Measurements from ENCODE around the gene NOTUM. TPM values are rescaled to one million over a fixed set of nuclear protein-coding genes. Genes with fewer than 3 reads are reported as not detected.
"Not testable (repeated sequence)": the region's sequence is repeated elsewhere in the genome, so short reads cannot be mapped to it uniquely, and the experiment has no call there.

Gene NOTUM
- total RNA-seq, 1 donor from 2014 or later = 1.7 TPM

- Histone ChIP-seq H3K27ac (ENCODE audit: low read depth, low read length) (no peak overlapping the region), H3K4me1 (ENCODE audit: insufficient read depth, low read length) (peaks cover 18% of the 10 kb centered on the region), H3K4me3 (ENCODE audit: insufficient read depth, low read depth, low read length) (no peak overlapping the region), H3K4me2 (ENCODE audit: low read length) (no peak overlapping the region), H3K27me3 (ENCODE audit: insufficient read depth, low read length) (no peaks in the 10 kb centered on the region), H3K79me2 (ENCODE audit: insufficient read depth, low read length) (peaks cover 87% of the 10 kb centered on the region), H3K9ac (ENCODE audit: low read length) (no peak overlapping the region), H2AFZ (ENCODE audit: low read depth, low read length) (no peak overlapping the region), H3K36me3 (ENCODE audit: insufficient read depth, low read length) (peaks cover 12% of the 10 kb centered on the region), H4K20me1 (ENCODE audit: insufficient read depth, low read length) (peaks cover 80% of the 10 kb centered on the region), H3K9me3 (ENCODE audit: insufficient read depth, low read depth, low read length) (no peaks in the 10 kb centered on the region)
- peaks cover 13% of the 10 kb centered on the region for H3K4me1 Mint-ChIP-seq (ENCODE audit: low read depth, unreplicated experiment)
- DNase-seq (ENCODE audit: low read depth) = no peak
- peaks cover 16% of the 10 kb centered on the region for H3K36me3 Mint-ChIP-seq (ENCODE audit: low read depth, unreplicated experiment)
- H3K27me3 Mint-ChIP-seq (ENCODE audit: low read depth, unreplicated experiment) = no peaks in the 10 kb centered on the region
- no peaks in the 10 kb centered on the region for H3K9me3 Mint-ChIP-seq (ENCODE audit: unreplicated experiment)
- peak overlapping the region; percentile 53 for H3K27ac Mint-ChIP-seq (ENCODE audit: unreplicated experiment)
- peak overlapping the region; percentile 87 for H3K4me3 Mint-ChIP-seq (ENCODE audit: unreplicated experiment)
- no peak for FAIRE-seq
- TF ChIP-seq CTCF (IDR thresholded peaks at IDR 0.05; ENCODE audit: insufficient read depth, low read depth, low read length) (no peak), EZH2 (IDR thresholded peaks at IDR 0.05; ENCODE audit: insufficient read depth, low read length) (no peak)
These were observed 42.0 kb downstream of the NOTUM start for GRCh38 chr17:81918832-81919545.

GRCh38 chr17:81918333-81918669 lies 42.7 kb downstream of the NOTUM start:
- not testable (repeated sequence) for H3K4me3 ChIP-seq (ENCODE audit: insufficient read depth, low read depth, low read length); DNase-seq (ENCODE audit: low read depth); H3K27me3 Mint-ChIP-seq (ENCODE audit: low read depth, unreplicated experiment); H3K9me3 Mint-ChIP-seq (ENCODE audit: unreplicated experiment); H3K27me3 ChIP-seq (ENCODE audit: insufficient read depth, low read length); H3K9ac ChIP-seq (ENCODE audit: low read length); H2AFZ ChIP-seq (ENCODE audit: low read depth, low read length); FAIRE-seq; H3K27ac ChIP-seq (ENCODE audit: low read depth, low read length); H3K9me3 ChIP-seq (ENCODE audit: insufficient read depth, low read depth, low read length)
- peak overlapping the region; percentile 87 for H3K4me3 Mint-ChIP-seq (ENCODE audit: unreplicated experiment)
- Histone ChIP-seq H4K20me1 (ENCODE audit: insufficient read depth, low read length) (peaks cover 81% of the 10 kb centered on the region), H3K79me2 (ENCODE audit: insufficient read depth, low read length) (peaks cover 80% of the 10 kb centered on the region), H3K4me2 (ENCODE audit: low read length) (peak overlapping the region; percentile 85), H3K4me1 (ENCODE audit: insufficient read depth, low read length) (peaks cover 12% of the 10 kb centered on the region), H3K36me3 (ENCODE audit: insufficient read depth, low read length) (peaks cover 12% of the 10 kb centered on the region)
- peak overlapping the region; percentile 34 for H3K27ac Mint-ChIP-seq (ENCODE audit: unreplicated experiment)
- H3K4me1 Mint-ChIP-seq (ENCODE audit: low read depth, unreplicated experiment) = peaks cover 13% of the 10 kb centered on the region
- H3K36me3 Mint-ChIP-seq (ENCODE audit: low read depth, unreplicated experiment) = peaks cover 17% of the 10 kb centered on the region

- Histone ChIP-seq H2AFZ (ENCODE audit: low read depth, low read length) (no peak within 1 kb of the TSS), H3K4me1 (ENCODE audit: insufficient read depth, low read length) (peaks cover 8% of the 10 kb centered on the region), H3K4me2 (ENCODE audit: low read length) (peak within 1 kb of the TSS; percentile 85), H4K20me1 (ENCODE audit: insufficient read depth, low read length) (peaks cover 85% of the 10 kb centered on the region), H3K9me3 (ENCODE audit: insufficient read depth, low read depth, low read length) (no peaks in the 10 kb centered on the region), H3K36me3 (ENCODE audit: insufficient read depth, low read length) (peaks cover 12% of the 10 kb centered on the region), H3K4me3 (ENCODE audit: insufficient read depth, low read depth, low read length) (peak within 1 kb of the TSS; percentile 66), H3K79me2 (ENCODE audit: insufficient read depth, low read length) (peaks cover 75% of the 10 kb centered on the region), H3K27ac (ENCODE audit: low read depth, low read length) (peak within 1 kb of the TSS; percentile 26), H3K27me3 (ENCODE audit: insufficient read depth, low read length) (no peaks in the 10 kb centered on the region), H3K9ac (ENCODE audit: low read length) (peak within 1 kb of the TSS; percentile 75)
- Mint-ChIP-seq H3K27me3 (ENCODE audit: low read depth, unreplicated experiment) (no peaks in the 10 kb centered on the region), H3K36me3 (ENCODE audit: low read depth, unreplicated experiment) (peaks cover 22% of the 10 kb centered on the region), H3K4me1 (ENCODE audit: low read depth, unreplicated experiment) (peaks cover 13% of the 10 kb centered on the region), H3K27ac (ENCODE audit: unreplicated experiment) (peak within 1 kb of the TSS; percentile 81), H3K9me3 (ENCODE audit: unreplicated experiment) (peaks cover 1% of the 10 kb centered on the region), H3K4me3 (ENCODE audit: unreplicated experiment) (peak within 1 kb of the TSS; percentile 87)
- FAIRE-seq (no peak), DNase-seq (ENCODE audit: low read depth) (no peak)
- TF ChIP-seq EZH2 (IDR thresholded peaks at IDR 0.05; ENCODE audit: insufficient read depth, low read length) = no peak
- no peak for TF ChIP-seq CTCF (IDR thresholded peaks at IDR 0.05; ENCODE audit: insufficient read depth, low read depth, low read length)
These were observed 43.2 kb downstream of the NOTUM start, which contains the start of gene SIRT7 for GRCh38 chr17:81917565-81918332. SIRT7 (minus strand) TSS chr17:81918176; CDS start chr17:81918131, 45 bp downstream.
